HEK293T (cell line): ENCODE results near the gene ELK1.

ENCODE experiments used
- ELF4 ChIP-seq: fragments of 450-650 bp; IDR thresholded peaks from 2 replicates; pipeline ENCODE4 v1.6.1; 2017; ENCODE audit warnings: antibody characterized with exemption
- FOXA1 ChIP-seq: fragments of 450-650 bp; IDR thresholded peaks from 2 replicates; pipeline ENCODE4 v1.6.1; 2016; ENCODE audit warnings: mild to moderate bottlenecking
- FOXK2 ChIP-seq: fragments of 450-650 bp; IDR thresholded peaks from 2 replicates; pipeline ENCODE4 v1.6.1; 2016; ENCODE audit warnings: mild to moderate bottlenecking
- TARDBP ChIP-seq: fragments of 450-650 bp; IDR thresholded peaks from 2 replicates; pipeline ENCODE4 v1.6.1; 2016

GRCh38 chrX:47621851-47622250 is 28.5 kb downstream of the ELK1 start:
- TF ChIP-seq FOXA1, result no peak
- TF ChIP-seq ELF4, result no peak
- TF ChIP-seq FOXK2, result no peak
- TF ChIP-seq TARDBP, result no peak
